Activated B cell treated with CpG ODN at 0.5 μM for 24 hours (primary cell): ENCODE data around the gene RINT1. TPM values are rescaled to one million over a fixed set of nuclear protein-coding genes. Genes with fewer than 3 reads are reported as not detected.

ENCODE experiments used
- ATAC-seq: fragments of 200-7000 bp; cut with Tn5 transposase; one replicate; pipeline ENCODE4 v1.10.0; 2021; ENCODE audit warnings: low read depth, mild to moderate bottlenecking, moderate library complexity
- CTCF ChIA-PET: fragments of 350-600 bp; sonication (Branson Sonifier 250); formaldehyde crosslinking; loops from one replicate; lab custom pipeline; 2021; ENCODE audit warnings: antibody characterized with exemption; lab: Charles Lee
- POLR2A ChIA-PET: fragments of 350-600 bp; sonication (Branson Sonifier 250); formaldehyde crosslinking; loops from one replicate; lab custom pipeline; 2021; ENCODE audit warnings: antibody characterized with exemption; lab: Charles Lee
- DNase-seq: peaks from one replicate; pipeline ENCODE4 v3.0.0; 2022
- H3K27ac Mint-ChIP-seq: one replicate; pipeline ENCODE4 v1.8.0; 2020; ENCODE audit warnings: mixed read lengths
- H3K27me3 Mint-ChIP-seq: one replicate; pipeline ENCODE4 v1.8.0; 2021; ENCODE audit warnings: mixed read lengths
- H3K36me3 Mint-ChIP-seq: one replicate; pipeline ENCODE4 v1.8.0; 2021; ENCODE audit warnings: low read depth, mixed read lengths
- H3K4me1 Mint-ChIP-seq: one replicate; pipeline ENCODE4 v1.8.0; 2021; ENCODE audit warnings: mixed read lengths
- H3K4me3 Mint-ChIP-seq: one replicate; pipeline ENCODE4 v1.8.0; 2020; ENCODE audit warnings: mild to moderate bottlenecking, mixed read lengths
- H3K9me3 Mint-ChIP-seq: one replicate; pipeline ENCODE4 v1.8.0; 2020; ENCODE audit warnings: mixed read lengths
- intact Hi-C: fragments of 100-400 bp; cut with micrococcal nuclease; formaldehyde crosslinking; loops from one replicate; pipeline ENCODE4 v1.15.1; 2024
- total RNA-seq: library from RNA; stranded (reverse); gene quantifications from 2 replicates; pipeline ENCODE4 v1.2.3, GENCODE V29; 2022
- TF ChIP-seq, protein P1 (sequence below): fragments of 200-600 bp; IDR thresholded peaks from one replicate; pipeline ENCODE4 v1.8.0; 2022; ENCODE audit warnings: antibody characterized with exemption, mild to moderate bottlenecking

Gene RINT1
- total RNA-seq, 1 donor from 2014 or later = 35.5 TPM

DNA sequence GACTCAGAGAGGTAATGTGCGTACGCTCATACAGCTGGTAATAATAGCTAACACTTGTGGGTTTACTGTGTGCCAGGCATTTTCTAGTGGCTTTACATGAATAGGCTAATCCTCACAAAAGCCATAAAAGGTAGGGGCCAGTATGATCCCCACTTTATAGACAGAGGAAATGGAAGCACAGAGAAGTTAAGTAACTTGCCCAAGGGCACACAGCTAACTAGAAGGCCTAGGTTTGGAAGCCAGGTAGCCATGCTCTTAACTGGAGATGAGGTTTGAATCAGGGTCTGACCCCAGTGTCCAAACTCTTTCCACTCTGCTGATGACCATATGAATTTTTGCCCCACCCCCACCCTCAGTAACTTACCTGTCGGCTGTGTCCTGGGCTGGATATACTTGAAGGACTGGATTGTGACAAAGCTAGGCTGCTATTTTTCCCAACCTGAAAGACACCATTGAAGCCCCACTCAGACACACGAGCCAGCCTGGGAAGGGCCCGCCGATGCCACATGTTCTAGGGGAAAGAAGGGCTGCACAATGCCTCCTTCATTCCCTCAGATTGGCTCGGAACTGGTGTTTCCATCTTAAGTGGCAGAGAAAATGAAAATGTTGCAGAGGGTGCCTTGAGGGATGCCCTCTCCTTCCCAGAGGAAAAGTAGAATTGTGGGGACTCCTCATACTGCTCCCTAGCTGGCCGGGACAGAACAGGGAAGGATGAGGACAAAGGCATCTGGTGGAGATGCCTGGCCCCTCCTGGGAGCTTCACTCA, 78.3 kb downstream of the RINT1 start:
- Mint-ChIP-seq H3K4me3 (no peak overlapping the region), H3K27ac (no peak overlapping the region), H3K36me3 (peaks cover 29% of the 10 kb centered on the region), H3K27me3 (no peaks in the 10 kb centered on the region), H3K9me3 (no peaks in the 10 kb centered on the region), H3K4me1 (no peaks in the 10 kb centered on the region)
- TF ChIP-seq, protein P1, sequence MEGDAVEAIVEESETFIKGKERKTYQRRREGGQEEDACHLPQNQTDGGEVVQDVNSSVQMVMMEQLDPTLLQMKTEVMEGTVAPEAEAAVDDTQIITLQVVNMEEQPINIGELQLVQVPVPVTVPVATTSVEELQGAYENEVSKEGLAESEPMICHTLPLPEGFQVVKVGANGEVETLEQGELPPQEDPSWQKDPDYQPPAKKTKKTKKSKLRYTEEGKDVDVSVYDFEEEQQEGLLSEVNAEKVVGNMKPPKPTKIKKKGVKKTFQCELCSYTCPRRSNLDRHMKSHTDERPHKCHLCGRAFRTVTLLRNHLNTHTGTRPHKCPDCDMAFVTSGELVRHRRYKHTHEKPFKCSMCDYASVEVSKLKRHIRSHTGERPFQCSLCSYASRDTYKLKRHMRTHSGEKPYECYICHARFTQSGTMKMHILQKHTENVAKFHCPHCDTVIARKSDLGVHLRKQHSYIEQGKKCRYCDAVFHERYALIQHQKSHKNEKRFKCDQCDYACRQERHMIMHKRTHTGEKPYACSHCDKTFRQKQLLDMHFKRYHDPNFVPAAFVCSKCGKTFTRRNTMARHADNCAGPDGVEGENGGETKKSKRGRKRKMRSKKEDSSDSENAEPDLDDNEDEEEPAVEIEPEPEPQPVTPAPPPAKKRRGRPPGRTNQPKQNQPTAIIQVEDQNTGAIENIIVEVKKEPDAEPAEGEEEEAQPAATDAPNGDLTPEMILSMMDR = no peak
- ChIA-PET CTCF (no interaction called here), POLR2A (no interaction called here)
- DNase-seq (no peak), ATAC-seq (no peak)
- intact Hi-C loops = no loop called here

DNA sequence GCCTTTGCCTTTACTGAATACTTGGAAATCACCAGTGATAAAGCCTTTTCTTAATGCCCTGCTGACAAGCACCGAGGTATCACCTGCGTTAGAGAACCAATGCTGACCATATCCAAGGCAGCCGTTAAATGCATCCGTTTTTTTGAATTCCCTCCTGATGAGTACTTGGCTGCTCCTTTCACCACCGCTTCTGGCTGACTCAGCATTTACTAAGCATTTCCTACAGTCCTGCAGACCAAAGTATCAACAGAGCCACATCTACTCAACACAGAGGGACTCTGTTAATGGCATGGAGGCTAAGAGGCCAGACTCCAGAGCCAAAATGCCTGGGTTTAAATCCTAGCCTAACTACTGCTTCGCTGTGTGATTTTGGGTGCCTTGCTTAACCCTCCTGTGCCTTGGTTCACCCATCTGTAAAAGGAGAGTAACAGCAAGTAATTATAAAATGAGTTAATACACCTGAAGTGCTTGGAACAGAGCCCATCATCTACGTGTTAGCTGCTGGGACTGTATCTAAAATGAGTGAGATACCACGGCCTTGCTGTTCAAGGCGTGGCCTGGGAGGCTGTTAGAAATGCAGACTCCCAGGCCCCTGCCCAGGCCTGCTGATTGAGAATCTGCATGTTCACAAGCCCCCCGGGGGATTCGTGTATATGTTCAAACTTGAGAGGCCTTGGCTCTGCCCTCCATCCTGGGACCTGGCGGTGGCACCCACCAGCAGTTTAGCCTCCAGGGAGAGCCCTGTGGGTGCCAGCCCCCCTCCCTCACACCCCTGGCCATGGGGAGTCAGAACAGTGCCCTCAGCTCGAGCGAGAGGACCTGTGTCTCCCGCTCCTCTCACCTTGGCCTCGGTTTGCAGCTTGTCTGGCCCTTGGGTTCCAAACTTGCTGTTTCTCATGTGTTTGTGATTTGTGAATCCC, 80.1 kb downstream of the RINT1 start:
- ATAC-seq = no peak
- CTCF ChIA-PET = no interaction called here
- peaks cover 43% of the 10 kb centered on the region for H3K36me3 Mint-ChIP-seq

DNA sequence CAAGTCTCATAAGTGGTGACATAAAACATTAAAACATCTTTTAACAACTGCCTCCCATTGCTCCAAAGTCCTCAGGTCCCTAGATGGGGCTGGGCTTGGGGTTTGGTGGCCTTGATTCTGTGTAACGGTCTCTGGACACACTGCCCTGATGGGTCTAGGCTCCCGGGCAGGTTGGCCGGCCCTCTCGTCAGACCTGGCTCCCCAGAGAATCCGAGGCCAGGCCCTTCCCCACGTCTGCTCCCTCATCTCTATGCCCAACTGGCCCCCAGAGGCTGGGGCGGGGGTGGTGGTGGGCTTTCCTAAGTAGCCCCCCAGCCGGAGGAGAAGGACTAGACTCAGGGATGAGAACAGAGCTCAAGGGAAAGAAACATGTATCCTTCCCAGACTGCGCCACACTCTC, 80.8 kb downstream of the RINT1 start:
- Mint-ChIP-seq H3K4me1 (no peaks in the 10 kb centered on the region), H3K4me3 (no peak overlapping the region), H3K36me3 (peaks cover 45% of the 10 kb centered on the region), H3K27me3 (no peaks in the 10 kb centered on the region), H3K9me3 (no peaks in the 10 kb centered on the region), H3K27ac (no peak overlapping the region)
- CTCF ChIA-PET = no interaction called here
- TF ChIP-seq, protein P1 = no peak
- DNase-seq = no peak
- POLR2A ChIA-PET = no interaction called here
- intact Hi-C loops = no loop called here
- no peak for ATAC-seq

More for the DNA sequence above, 80.1 kb downstream of the RINT1 start:
- Mint-ChIP-seq H3K9me3 (no peaks in the 10 kb centered on the region), H3K27ac (no peak overlapping the region), H3K27me3 (no peaks in the 10 kb centered on the region), H3K4me3 (no peak overlapping the region), H3K4me1 (no peaks in the 10 kb centered on the region)
- no peak for DNase-seq
- POLR2A ChIA-PET = no interaction called here
- TF ChIP-seq, protein P1 = no peak
- intact Hi-C loops = no loop called here

DNA sequence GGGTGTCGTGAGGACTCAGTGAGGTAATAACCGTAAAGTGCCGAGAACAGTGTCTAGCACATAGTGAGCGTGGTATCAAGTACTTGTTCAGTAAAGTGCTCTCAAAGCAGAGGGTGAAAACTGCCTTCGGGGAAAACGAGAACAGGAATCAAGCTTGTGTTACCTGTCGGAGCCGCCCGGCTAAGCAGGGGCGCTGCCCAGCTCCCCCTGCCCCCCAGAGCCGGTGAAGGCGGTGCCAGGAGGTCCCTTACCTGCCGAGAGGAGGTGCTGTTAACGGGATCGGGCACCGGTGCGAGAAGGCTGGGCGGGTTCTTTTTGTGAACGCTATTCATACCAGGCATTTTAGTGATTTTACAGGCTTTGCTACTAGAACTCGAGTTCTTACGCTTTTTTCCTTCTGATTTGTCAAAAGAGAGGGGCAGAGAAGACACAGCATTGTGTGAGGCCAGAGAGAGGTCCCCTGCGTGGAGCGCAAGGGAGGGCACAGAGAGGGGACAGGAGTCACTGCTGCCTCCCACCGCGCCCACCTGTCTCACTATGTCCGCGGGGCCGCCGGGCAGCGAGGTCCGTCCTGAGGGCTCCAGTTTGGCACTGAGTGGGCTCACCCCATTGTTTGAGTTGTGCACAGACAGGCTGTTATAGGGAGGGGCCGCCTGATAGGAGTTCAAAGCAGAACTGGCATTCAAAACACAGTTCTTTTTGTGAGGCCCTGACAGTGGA, 81.8 kb downstream of the RINT1 start:
- TF ChIP-seq, protein P1 = no peak
- peaks cover 54% of the 10 kb centered on the region for H3K36me3 Mint-ChIP-seq
- no peak overlapping the region for H3K27ac Mint-ChIP-seq
- no peak overlapping the region for H3K4me3 Mint-ChIP-seq
- intact Hi-C loops = no loop called here
- POLR2A ChIA-PET = no interaction called here
- DNase-seq (no peak), ATAC-seq (no peak)
- H3K9me3 Mint-ChIP-seq = no peaks in the 10 kb centered on the region
- H3K27me3 Mint-ChIP-seq = no peaks in the 10 kb centered on the region
- no peaks in the 10 kb centered on the region for H3K4me1 Mint-ChIP-seq
- CTCF ChIA-PET = no interaction called here
